MM.1S (cell line): Measurements from ENCODE around the gene GRK3.

Experiments
- DNase-seq: peaks from one replicate; pipeline ENCODE4 v3.0.0-alpha.2; 2015
- H2AFZ ChIP-seq: fragments of 300-600 bp; sonication (generic); 2 replicates; pipeline ENCODE4 v1.6.0; 2016; ENCODE audit warnings: antibody characterized with exemption, low read length
- H3F3A ChIP-seq: fragments of 300-600 bp; sonication (generic); 2 replicates; pipeline ENCODE4 v1.6.1; 2016; ENCODE audit warnings: mild to moderate bottlenecking, antibody characterized with exemption, low read length, moderate library complexity, mixed read lengths; ENCODE audit not compliant: insufficient read depth
- H3K27ac ChIP-seq: fragments of 300-600 bp; sonication (generic); 2 replicates; pipeline ENCODE4 v1.5.1; 2016; ENCODE audit warnings: mild to moderate bottlenecking, low read length
- H3K27me3 ChIP-seq: fragments of 300-600 bp; sonication (generic); replicated peaks from 2 replicates; pipeline ENCODE4 v1.6.0; 2016; ENCODE audit warnings: low read length; ENCODE audit not compliant: insufficient read depth
- H3K36me3 ChIP-seq: fragments of 300-600 bp; sonication (generic); replicated peaks from 2 replicates; pipeline ENCODE4 v1.6.1; 2016; ENCODE audit warnings: mild to moderate bottlenecking, low read length, mixed read lengths; ENCODE audit not compliant: insufficient read depth
- H3K4me1 ChIP-seq: fragments of 300-600 bp; sonication (generic); 2 replicates; pipeline ENCODE4 v1.6.1; 2016; ENCODE audit warnings: low read length, mixed read lengths
- H3K4me2 ChIP-seq: fragments of 300-600 bp; sonication (generic); 2 replicates; pipeline ENCODE4 v1.6.0; 2016; ENCODE audit warnings: low read depth, low read length
- H3K4me3 ChIP-seq: fragments of 300-600 bp; sonication (generic); 2 replicates; pipeline ENCODE4 v1.5.1; 2016; ENCODE audit warnings: low read length, mixed read lengths
- H3K79me2 ChIP-seq: fragments of 300-600 bp; sonication (generic); 2 replicates; pipeline ENCODE4 v1.6.1; 2016; ENCODE audit warnings: mixed run types, low read length, mixed read lengths
- H3K9ac ChIP-seq: fragments of 300-600 bp; sonication (generic); 2 replicates; pipeline ENCODE4 v1.6.1; 2016; ENCODE audit warnings: low read length, mixed read lengths
- H3K9me2 ChIP-seq: fragments of 300-600 bp; sonication (generic); replicated peaks from 2 replicates; pipeline ENCODE4 v1.6.1; 2016; ENCODE audit warnings: mild to moderate bottlenecking, low read length, mixed read lengths; ENCODE audit not compliant: insufficient read depth
- H3K9me3 ChIP-seq: fragments of 300-600 bp; sonication (generic); replicated peaks from 2 replicates; pipeline ENCODE4 v1.6.1; 2016; ENCODE audit warnings: mild to moderate bottlenecking, low read length, mixed read lengths; ENCODE audit not compliant: insufficient read depth
- H4K20me1 ChIP-seq: fragments of 300-600 bp; sonication (generic); 2 replicates; pipeline ENCODE4 v1.6.1; 2016; ENCODE audit warnings: mild to moderate bottlenecking, low read length, moderate library complexity, mixed read lengths; ENCODE audit not compliant: insufficient read depth
- CTCF ChIP-seq: fragments of 300-600 bp; sonication (generic); IDR thresholded peaks from 2 replicates; pipeline ENCODE4 v1.5.1; 2016; ENCODE audit warnings: antibody characterized with exemption, low read length, mixed read lengths
- EZH2 ChIP-seq: fragments of 300-600 bp; sonication (generic); optimal IDR thresholded peaks from 2 replicates; pipeline ENCODE3; 2017; ENCODE audit warnings: low read depth, mild to moderate bottlenecking, antibody characterized with exemption, low read length, mixed read lengths
- EZH2phosphoT487 ChIP-seq: fragments of 300-600 bp; sonication (generic); IDR thresholded peaks from 2 replicates; pipeline ENCODE4 v1.6.1; 2018; ENCODE audit warnings: antibody characterized with exemption, low read length

Gene GRK3

GRCh38 chr22:25677631-25678030 lies 113.2 kb downstream of the GRK3 start:
- Histone ChIP-seq H3K4me1 (no peaks in the 10 kb centered on the region), H3K27ac (no peak overlapping the region), H3K27me3 (no peaks in the 10 kb centered on the region), H3K79me2 (no peaks in the 10 kb centered on the region), H2AFZ (no peak overlapping the region), H3F3A (no peaks in the 10 kb centered on the region), H3K9ac (no peak overlapping the region), H3K4me3 (no peak overlapping the region), H4K20me1 (no peaks in the 10 kb centered on the region), H3K36me3 (no peaks in the 10 kb centered on the region), H3K9me2 (no peaks in the 10 kb centered on the region), H3K9me3 (no peaks in the 10 kb centered on the region), H3K4me2 (no peak overlapping the region)
- TF ChIP-seq CTCF, result no peak
- no peak for TF ChIP-seq EZH2phosphoT487
- no peak for TF ChIP-seq EZH2
- no peak for DNase-seq

- H3K4me2 ChIP-seq, result no peak overlapping the region
- no peaks in the 10 kb centered on the region for H4K20me1 ChIP-seq
- no peaks in the 10 kb centered on the region for H3F3A ChIP-seq
- no peaks in the 10 kb centered on the region for H3K27me3 ChIP-seq
- no peaks in the 10 kb centered on the region for H3K36me3 ChIP-seq
- TF ChIP-seq CTCF (no peak), EZH2 (no peak), EZH2phosphoT487 (no peak)
- H3K9me3 ChIP-seq, result no peaks in the 10 kb centered on the region
- no peak overlapping the region for H3K9ac ChIP-seq
- no peaks in the 10 kb centered on the region for H3K79me2 ChIP-seq
- H3K4me1 ChIP-seq, result no peaks in the 10 kb centered on the region
- H2AFZ ChIP-seq, result no peak overlapping the region
- H3K27ac ChIP-seq, result no peak overlapping the region
- no peak overlapping the region for H3K4me3 ChIP-seq
- H3K9me2 ChIP-seq, result no peaks in the 10 kb centered on the region
- no peak for DNase-seq
Measured at GRCh38 chr22:25680051-25680450, 115.6 kb downstream of the GRK3 start.

- Histone ChIP-seq H3K4me2 (no peak overlapping the region), H2AFZ (no peak overlapping the region), H3K79me2 (no peaks in the 10 kb centered on the region), H3K36me3 (no peaks in the 10 kb centered on the region), H3K9ac (no peak overlapping the region), H3F3A (no peaks in the 10 kb centered on the region), H3K27me3 (no peaks in the 10 kb centered on the region), H3K9me2 (no peaks in the 10 kb centered on the region), H3K9me3 (no peaks in the 10 kb centered on the region), H3K4me3 (no peak overlapping the region), H4K20me1 (no peaks in the 10 kb centered on the region), H3K4me1 (no peaks in the 10 kb centered on the region), H3K27ac (no peak overlapping the region)
- TF ChIP-seq CTCF (no peak), EZH2 (no peak), EZH2phosphoT487 (no peak)
- no peak for DNase-seq
Measured at GRCh38 chr22:25680956-25681355, 116.5 kb downstream of the GRK3 start.
